GM20000 (cell line): ENCODE results near the gene RTF1.
"Not testable (repeated sequence)": the region's sequence is repeated elsewhere in the genome, so short reads cannot be mapped to it uniquely, and the experiment has no call there.

Source experiments
- DNase-seq: peaks from one replicate; pipeline ENCODE4 v3.0.0; 2012; ENCODE audit warnings: low spot score
- CTCF ChIP-seq: IDR thresholded peaks from 2 replicates; pipeline ENCODE4 v1.5.1; 2012; ENCODE audit warnings: mild to moderate bottlenecking, control low read depth; ENCODE audit errors: extremely low read depth, missing control alignments

Gene RTF1

GRCh38 chr15:41466711-41467110 is 49.8 kb downstream of the RTF1 start:
- TF ChIP-seq CTCF: no peak
- DNase-seq: no peak

GRCh38 chr15:41469644-41470043 is 52.7 kb downstream of the RTF1 start:
- DNase-seq: not testable (repeated sequence)

GRCh38 chr15:41473418-41473817 is 56.5 kb downstream of the RTF1 start:
- TF ChIP-seq CTCF: no peak
- DNase-seq: no peak

- no peak for DNase-seq
- no peak for TF ChIP-seq CTCF
Measured at GRCh38 chr15:41474436-41474835, 57.5 kb downstream of the RTF1 start.

- no peak for DNase-seq
- no peak for TF ChIP-seq CTCF
Measured at GRCh38 chr15:41474941-41475340, 58.0 kb downstream of the RTF1 start.

GRCh38 chr15:41476416-41477048 is 59.6 kb downstream of the RTF1 start:
- TF ChIP-seq CTCF: no peak
- DNase-seq: no peak

- no peak for DNase-seq
- no peak for TF ChIP-seq CTCF
Measured at GRCh38 chr15:41480396-41481140, 63.7 kb downstream of the RTF1 start.
